ENCODE measurements around the gene ACTL10.
A peak's percentile ranks its signal among the peaks of the same experiment; 100 is the strongest.

ACTL10 gene

DNA sequence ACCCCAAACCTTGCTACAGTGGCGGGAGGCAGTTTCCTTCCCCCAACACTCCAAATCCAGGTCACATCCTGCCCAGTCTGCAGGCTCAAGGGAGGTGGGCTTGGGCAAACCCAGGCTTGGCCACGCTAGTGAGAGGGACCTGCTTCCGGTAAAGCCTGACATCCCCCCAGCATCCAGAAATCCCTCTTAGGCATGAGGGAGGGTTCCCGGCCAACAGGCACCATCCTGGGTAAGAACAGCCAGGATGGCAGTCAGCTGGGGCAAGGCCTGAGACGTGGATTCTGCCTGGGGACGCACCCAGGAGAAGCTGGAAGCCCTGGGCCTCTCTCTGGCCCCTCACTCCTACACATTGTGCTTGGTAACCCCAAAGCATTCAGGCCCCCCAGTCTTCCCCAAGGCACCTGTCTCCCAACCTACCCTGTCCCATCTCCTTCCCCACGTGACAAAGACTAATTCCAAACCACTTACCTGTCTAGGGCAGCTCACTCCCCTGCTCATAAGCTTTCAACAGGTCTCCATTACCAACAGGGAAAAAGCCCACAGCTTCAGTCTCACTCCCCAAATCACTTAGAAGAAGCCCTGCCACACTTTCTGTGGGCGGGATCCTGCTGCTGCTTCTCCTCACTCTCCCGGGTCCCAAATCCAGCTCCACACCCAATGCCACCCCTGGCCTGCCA lies 2.5 kb upstream of the ACTL10 start:
- DNase-seq = no peak

DNA sequence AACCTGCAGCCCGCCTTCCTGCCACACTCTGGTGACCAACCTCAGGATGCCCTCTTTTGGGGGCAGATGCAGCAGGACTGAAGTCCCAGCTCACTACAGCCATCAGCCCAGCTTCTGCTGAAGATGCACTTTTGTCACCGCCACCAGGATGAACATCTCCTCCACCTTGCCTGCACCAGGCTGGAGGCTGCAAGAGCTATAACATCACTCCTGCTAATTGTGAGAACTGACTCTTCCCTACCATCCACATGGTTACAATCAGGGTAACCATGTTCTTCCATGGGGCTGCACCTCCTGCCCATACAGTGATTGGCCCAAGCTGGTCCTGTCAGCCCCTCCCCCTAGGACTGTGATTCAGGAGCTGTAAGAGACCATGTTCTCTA lies 2.0 kb upstream of the ACTL10 start:
- DNase-seq = peak in 1 of 5 experiments; percentile 38

DNA sequence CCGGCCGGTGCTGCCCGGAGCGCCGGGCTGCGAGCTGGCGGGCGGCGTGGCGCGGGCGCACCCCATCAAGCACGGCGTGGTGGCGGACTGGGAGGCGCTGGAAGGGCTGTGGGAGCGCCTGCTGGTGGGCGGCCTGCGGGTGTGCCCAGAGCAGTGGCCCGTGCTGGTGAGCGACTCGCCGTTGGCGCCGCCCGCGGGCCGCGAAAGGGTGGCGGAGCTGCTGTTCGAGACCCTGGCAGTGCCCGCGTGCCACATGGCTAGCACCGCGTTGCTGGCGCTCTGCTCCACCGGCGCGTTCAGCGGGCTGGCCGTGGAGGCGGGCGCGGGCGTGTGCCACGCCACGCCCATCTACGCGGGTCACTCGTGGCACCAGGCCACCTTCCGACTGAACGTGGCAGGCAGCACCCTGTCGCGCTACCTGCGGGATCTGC lies 517 bp downstream of the ACTL10 start:
- DNase-seq = peak in 3 of 5 experiments; percentile 13 to 65 (median 34)

DNA sequence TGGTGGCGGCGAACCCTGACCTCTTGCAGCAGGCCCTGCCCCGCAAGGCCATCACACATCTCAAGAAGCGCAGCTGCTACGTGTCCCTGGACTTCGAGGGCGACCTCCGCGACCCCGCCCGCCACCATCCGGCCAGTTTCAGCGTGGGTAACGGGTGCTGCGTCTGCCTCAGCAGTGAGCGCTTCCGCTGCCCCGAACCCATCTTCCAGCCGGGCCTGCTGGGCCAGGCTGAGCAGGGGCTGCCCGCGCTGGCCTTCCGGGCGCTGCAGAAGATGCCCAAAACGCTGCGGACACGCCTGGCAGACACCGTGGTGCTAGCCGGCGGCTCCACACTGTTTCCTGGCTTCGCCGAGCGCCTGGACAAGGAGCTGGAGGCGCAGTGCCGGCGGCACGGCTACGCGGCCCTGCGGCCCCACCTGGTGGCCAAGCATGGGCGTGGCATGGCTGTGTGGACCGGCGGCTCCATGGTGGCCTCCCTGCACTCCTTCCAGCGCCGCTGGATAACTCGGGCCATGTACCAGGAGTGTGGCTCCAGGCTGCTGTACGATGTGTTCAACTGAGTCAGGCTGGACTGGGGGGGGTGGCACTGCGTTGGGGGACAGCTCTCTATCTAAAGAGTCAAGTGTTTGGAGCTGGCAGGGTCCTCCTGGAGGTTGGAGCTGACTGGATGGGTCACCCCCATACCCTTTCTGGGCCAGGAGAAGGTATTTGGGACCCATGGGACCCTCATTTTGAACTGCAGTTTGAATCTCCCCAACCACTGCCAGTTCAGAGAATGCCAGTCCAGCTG lies 1.1 kb downstream of the ACTL10 start:
- DNase-seq = peak; percentile 57 to 85 (median 65)

DNA sequence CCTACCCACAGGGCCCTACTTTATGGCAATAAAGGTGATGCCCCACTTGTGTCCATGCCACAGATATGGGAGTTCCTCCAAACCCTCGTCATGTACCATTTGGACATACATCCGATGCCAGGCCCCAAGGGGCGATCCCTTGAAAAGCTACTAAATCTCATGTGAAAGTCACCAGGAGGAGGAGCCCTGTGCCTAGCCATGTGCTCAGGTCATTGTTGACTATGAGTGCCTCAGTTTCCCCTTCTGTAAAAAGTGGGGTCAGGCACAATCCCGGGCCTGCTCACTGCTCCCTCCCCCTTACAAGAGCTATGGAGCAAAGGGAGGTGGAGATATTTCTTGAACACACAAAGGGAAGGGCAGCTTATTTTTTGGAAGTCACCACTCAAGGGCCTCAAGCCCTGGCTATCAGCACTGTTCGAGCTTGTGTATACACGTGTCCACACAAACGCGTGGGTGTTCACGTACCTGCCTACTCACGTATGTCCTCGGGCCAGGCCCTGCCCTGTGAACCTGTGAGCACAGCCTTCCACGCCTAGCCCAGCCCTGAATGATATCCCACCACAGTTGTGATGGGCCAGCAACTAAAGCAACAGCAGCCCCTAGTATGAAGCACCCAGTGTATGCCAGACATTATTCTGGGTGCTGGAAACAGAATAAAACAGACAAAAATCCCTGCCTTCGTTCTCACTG lies 1.9 kb downstream of the ACTL10 start:
- DNase-seq = no peak

DNA sequence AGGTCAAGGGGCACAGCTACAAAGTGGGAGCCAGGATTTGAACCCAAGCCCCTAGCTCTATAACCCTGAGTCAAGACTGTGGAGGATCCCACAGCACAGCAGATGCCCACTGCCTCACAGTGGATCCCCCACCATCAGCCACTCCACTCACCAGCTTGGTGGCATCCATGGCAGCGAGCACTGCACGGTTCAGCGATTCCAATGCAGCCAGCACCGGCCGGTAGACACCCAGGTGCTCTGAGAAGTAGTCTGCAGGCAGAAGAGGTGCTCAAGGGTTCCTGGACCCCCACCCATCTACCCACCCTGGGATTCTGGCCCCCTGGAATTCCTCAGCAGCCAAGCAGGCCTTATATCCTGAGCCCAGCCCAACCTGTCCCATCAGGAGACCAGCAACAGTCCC lies 2.5 kb downstream of the ACTL10 start:
- DNase-seq = no peak

DNA sequence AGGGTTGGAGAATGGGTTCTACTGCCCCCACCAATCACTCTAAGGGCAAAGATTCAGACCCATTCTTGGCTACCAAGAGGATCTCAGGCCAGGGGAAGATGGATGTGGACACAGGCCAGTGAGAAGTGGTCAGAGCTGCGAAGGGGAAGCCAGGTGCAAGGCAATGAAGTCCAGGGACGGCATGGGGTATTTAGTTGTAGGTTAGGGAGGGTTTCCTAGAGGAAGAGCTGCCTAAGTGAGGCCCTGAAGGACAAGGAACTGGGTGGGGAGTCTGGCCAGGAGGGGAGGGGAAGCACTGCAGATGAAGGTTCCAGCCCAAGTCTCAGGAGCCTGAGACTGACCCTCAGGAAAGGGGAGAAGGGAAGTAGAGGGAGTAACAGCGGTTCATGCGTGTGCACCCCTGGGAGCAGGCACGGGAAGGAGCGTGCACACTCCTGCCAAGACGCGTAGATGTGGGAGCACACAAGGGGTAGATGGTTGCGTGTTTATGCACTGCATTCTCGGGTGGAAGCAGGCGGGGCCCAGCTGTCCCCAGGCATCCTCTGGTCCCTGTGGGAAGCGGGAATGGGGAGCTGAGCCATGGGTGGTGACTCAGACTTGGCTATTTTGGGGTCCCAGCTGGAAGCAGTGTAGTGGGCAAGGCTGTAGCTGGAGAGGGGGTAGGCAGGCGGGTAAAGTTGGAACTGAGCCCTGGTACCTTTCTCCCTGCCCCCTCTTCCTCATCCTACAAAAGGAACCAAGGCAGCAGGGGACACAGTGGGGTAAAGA lies 3.3 kb downstream of the ACTL10 start:
- DNase-seq = no peak

DNA sequence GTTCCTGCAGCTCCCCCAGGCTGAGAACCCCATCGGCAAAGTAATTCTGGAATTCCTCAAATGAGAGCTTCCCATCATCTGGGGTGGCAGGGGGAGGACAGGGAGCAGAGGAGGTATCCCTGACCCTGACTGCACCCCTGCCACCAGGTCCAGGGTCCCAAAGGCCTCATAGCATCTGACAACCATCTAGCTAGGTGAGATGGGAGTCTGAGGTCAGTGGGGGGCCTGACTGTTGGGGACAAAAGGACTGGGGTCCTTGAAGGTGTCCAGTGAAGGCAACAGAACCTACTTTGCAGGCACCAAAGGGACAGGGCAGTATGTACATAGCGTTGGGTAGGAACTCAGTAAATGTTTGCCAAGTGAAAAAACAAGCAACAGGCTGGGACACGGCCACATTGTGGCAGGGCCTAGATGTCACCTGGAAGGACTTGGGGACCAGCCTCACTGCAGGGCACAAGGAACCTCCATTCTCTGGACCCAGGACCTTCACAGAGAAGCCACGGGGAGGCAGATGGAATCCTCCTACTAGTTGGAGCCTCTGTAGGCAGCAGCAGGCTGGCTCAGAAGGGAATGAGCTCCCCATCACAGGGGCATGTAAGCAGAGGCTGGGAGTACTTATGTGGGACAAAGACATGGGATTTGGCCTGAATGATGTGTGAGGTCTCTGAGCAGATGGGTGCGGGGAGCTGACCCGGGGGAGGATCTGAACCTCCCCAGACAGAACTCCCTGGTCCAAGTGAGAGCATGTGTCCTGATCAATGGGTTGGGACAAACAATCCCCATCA lies 4.2 kb downstream of the ACTL10 start:
- no peak for DNase-seq

DNA sequence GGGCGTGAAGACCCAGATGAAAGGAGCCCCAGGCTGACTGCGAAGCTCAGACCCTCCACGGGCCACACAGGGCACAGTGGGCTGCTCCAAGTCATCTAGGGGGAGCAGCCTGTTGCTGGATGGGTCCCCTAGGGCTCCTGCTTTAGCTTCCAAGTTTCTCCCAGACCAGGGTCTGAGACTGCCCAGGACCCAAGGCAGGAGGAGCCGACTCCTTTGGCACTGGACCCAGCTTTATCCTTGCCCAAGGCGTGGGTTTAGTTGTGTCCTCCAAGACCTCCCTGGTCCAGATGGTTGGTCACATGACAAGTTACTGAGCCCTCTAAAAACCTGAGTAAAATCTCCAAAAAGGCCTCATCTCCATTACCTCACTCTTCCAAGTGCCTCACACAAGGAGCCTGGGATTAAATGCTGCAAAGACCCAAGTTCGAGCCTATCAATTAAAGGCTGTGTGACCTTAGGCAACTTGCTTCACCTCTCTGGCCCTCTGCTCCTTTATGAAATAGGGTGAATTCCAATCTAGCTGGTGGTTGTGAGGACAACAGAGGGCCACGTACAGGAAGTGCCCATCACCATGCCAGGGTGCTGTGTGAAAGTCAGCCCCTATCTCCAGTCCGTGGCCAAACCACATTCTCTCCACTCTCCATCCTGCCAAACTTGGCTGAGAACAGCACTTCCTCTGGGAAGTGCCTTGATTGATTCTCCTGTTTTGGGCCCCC lies 5.0 kb downstream of the ACTL10 start:
- no peak for DNase-seq

DNA sequence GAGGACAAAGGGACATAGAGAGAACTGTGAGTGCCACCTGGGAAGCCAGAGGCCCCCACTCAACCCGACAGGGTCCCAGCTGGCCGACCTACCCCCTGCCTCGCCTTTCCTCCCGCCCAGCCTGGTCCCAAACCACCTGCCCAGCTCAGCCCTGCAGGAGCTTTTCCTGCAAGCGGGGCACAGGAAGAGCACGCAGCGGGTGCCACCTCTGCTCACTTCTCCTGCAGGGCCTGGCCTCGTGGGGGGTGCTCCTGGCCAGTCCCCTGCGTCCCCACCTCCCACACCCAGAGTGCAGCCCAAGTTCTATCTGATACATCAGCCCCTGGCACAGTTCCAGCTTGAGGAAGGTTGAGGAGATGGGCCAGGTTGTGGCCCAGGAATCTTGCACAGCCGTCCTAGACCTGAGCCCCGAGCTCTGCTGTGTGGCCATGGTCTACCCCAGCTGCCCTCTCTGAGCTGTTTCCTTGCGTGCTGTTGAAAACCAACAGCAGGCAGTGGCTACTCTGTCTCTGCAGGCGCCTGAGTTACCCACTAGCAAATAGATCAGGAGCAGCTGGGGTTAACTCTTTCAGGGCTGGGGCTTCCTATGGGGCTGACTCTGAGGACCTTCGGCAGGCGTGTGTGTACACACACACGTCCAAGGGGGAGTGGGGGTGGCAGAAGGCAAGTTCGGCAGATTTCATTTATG lies 5.8 kb downstream of the ACTL10 start:
- DNase-seq = no peak

DNA sequence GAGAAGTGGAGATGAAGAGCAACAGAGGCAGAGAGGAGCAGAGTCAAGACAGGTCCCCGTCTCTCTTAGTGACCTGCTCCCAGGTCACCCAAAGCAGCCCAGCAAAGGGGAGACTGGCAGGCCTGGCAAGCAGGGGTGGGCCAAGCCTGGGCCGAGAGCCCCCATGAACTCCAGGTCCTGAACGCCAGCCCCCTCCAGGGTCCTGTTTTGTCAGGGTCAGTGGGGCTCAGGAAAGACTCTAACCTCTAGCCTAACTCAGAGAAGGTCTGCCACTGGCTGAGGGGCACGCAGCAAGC lies 6.3 kb downstream of the ACTL10 start:
- DNase-seq = no peak

DNA sequence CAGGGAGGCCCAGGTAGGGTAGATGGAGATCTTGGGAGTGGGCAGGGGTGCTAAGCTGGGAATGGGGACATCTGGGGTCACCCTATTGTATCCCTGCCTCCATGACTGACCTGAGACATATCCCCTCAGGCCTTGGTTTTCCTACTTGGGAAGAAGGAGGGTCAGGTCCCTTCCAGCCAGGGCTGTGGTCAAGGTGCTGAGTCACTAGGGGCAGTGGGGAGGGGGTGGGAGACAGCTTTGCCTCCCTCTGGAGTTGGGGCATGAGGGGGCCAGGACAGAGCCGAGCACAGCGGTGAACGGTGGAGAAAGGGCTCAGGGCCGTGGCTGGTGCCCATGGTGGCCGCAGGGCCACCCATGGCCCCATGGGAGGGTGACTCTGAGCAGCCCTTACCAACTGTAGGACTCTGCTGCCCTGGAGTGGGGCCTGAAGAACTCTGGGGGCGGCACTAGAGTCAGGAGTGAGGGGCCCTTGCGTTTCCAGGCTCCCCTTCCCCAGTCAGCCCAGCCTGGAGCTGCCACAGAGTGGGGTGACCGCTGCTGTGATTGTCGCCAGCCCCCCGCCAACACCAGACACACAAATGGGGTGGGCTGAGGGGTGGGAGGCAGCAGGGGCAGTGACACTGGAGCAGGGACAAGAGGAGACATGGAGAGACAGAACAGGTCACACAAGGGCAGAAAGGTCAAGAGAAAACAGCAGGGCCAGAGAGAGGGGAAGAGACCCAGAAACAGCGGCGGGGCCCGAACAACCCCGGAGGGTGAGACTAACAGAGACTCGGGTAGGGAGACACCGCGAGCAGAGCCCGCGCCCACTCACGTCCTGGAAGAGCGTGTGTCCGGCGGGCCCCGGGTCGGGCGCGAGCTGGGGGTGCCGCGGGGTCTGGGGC lies 6.9 kb downstream of the ACTL10 start:
- DNase-seq = no peak

DNA sequence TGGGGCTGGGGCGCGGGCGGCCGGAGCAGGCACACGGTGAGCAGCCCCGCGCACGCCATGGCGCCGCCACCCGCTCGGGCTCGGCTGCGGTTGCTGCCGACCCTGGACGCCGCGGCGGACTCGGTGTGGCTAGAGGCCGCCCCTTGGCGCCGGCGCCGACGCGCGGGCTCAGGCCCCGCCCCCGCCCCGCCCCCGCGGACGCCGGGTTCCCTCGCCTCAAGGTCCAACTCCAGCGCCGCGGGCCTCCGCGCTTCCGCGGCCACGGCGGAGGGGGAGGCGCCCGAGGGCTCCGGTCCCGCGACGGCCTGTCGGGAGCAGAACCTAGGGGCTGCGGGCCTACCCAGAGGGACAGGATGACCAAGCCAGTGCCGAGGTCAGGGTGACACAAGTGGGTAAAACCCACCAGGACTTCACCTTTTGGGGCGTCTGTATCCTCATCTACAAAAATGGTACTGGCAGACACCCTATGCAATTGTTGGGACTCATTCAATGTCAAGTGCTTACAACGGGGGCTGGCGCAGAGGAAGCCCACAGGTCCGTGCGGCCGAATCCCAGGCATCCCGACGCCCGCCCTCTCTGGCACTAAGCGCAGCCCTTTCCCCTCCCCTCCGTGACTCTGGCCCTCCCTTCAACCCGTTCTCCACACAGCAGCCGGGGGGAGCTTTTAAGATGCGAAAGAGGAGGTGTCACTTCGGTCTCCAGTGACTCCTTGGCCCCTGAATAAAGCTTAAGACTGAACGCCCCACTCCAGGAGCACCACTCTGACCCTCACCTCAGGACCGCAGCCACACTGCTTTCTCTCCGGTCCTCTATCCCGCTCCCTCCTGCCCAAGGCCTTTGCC lies 7.8 kb downstream of the ACTL10 start, which contains the start of gene NECAB3:
Gene NECAB3 (minus strand): TSS at position 135 of the 842 bp plus-strand sequence. CDS start 76 bp downstream, at position 59.
- DNase-seq = peak; percentile 27 to 57 (median 52)

DNA sequence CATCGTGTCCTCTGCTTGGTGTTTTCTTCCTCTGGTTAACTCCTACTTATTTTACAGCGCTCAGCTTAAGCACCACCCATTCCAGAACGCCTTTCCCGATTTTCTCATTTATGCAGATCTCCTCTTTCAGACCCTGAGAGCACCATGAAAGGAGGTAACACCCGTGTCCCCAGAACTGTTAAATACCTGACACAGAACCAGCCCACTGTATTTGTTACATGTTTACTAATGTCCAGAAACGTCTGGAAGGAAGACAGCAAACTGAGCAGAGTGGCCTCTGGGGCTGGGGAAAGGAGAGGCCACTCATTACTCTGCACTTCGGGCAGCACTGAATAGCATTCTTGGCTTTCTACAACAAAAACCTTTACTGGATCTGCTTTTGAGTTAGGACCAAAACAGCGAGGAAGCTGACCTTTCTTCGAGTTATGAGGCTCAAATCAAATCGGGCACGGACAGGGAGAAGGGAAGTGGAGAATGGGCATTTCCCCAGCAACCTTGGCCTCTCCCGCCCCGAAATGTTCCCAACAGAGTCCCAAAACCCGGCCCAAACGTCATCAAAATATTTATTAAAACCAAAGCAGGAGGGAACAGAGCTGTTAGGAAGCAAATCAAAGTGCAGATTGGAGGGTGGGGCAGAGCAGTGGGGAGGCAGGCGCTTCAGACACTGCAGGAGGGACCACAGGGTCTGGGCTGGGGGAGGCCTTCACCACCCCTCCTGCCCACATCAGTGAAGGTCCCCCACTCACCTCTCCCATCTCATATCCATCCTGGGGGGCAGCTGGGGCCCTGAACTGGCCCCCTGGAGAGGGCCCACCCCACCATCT lies 8.6 kb downstream of the ACTL10 start:
- no peak for DNase-seq

DNA sequence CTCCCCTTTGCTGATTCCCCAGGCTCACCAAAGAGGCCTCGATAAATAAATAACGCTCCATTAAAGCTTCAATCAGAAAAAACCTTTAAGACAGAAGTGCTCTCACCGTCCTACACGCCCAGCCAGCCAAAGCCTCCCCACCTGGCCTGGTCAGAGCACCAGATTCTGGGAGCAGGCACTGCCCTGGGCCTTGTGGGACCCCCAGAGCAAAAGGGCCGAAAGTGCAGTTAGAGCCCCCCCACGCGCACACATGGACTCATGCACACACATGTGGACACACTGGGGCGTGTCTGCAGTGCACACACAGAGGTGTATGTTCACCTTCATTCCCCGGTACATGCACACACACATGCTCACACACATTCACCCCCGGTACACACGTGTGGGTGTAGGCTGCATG lies 9.4 kb downstream of the ACTL10 start:
- no peak for DNase-seq

DNA sequence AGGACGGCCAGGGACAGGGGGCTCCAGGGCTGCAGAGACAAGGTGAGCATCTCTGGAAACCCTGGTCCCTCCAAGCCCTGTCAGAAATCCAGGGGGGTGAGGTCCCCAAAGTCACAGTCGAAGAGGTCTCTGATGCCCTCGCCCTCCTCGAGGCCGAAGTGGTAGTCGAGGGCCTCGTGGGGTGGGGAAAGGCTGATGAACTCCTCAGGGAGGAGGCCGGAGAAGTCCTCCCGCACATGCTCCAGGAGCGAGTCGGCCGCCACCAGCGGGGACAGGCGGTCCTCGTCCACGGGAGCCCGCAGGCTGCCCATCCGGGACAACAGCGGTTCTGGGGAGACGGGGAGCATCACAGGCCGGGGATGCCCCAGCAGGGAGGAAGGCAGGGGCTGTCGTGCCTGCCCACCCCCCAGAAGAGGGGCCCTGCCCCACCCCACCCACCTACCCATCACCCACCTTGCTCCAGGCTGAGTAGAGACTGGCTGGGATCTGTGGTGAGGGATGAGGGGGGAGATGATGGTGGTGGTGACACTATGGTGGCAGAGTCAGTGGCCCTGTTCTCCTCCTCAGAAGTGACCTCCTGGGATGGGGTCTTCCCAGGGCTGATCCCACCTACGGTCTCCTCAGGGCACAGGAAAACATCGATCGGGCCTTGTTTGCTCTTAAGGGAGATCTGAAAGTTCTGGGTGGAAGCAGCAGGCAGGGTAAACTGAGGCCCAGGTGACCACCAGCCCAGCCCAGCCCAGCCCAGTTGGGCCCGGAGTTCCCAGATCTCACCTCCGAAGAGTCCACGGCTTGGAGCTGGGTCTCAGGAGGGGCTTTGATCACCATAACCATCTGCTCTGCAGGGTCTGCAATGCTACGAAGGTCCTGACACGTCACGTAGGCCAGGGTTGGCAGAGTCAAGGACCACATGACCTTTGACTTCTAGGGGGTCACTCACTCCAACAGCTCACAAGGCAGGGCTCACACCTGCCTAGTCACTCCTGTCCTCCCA lies 10.2 kb downstream of the ACTL10 start:
- DNase-seq = no peak
